IMR-90 (cell line): ENCODE measurements around the gene S100A2. TPM values are rescaled to one million over a fixed set of nuclear protein-coding genes. Genes with fewer than 3 reads are reported as not detected.

Experiments
- ATAC-seq: fragments of 200-7000 bp; cut with Tn5 transposase; 2 replicates; pipeline ENCODE4 v1.9.1; 2020; ENCODE audit warnings: low read depth, mild to moderate bottlenecking, moderate library complexity
- BruUV-seq: library from RNA; stranded (reverse); fragments of 400-500 nt; replicated peaks from 2 replicates; lab custom pipeline; 2021; lab: Mats Ljungman, UMichigan
- CTCF ChIA-PET: fragments of 300-600 bp; formaldehyde crosslinking; extraction: SDS; loops from one replicate; lab custom pipeline; 2021; ENCODE audit warnings: antibody characterized with exemption; lab: Yijun Ruan, JAX
- POLR2A ChIA-PET: fragments of 300-600 bp; sonication (Branson Sonifier 250); formaldehyde crosslinking; loops from one replicate; lab custom pipeline; 2022; ENCODE audit warnings: antibody characterized with exemption; ENCODE audit not compliant: unreplicated experiment; lab: Charles Lee
- DNase-seq: peaks from one replicate; pipeline ENCODE4 v3.0.0; 2013
- H2AFZ ChIP-seq: replicated peaks from 2 replicates; pipeline ENCODE3; 2013; ENCODE audit warnings: low read length, mild to moderate bottlenecking; ENCODE audit not compliant: poor library complexity
- H2AK5ac ChIP-seq: 2 replicates; pipeline ENCODE4 v1.6.1; 2013; ENCODE audit warnings: low read depth, low read length, inconsistent platforms
- H2AK9ac ChIP-seq: replicated peaks from 2 replicates; pipeline ENCODE3; 2013; ENCODE audit warnings: mild to moderate bottlenecking, low read depth, low read length, moderate library complexity; ENCODE audit not compliant: poor library complexity
- H2BK120ac ChIP-seq: 2 replicates; pipeline ENCODE4 v1.6.1; 2013; ENCODE audit warnings: low read depth, low read length, inconsistent platforms
- H2BK15ac ChIP-seq: 3 replicates; pipeline ENCODE4 v1.6.1; 2013; ENCODE audit warnings: low read depth, low read length, inconsistent platforms
- H2BK20ac ChIP-seq: 2 replicates; pipeline ENCODE4 v1.6.1; 2013; ENCODE audit warnings: low read depth, mild to moderate bottlenecking, inconsistent platforms, low read length, moderate library complexity
- H2BK5ac ChIP-seq: 2 replicates; pipeline ENCODE4 v1.6.1; 2013; ENCODE audit warnings: mild to moderate bottlenecking, low read depth, low read length, inconsistent platforms; ENCODE audit not compliant: poor library complexity, severe bottlenecking
- H3K14ac ChIP-seq: replicated peaks from 2 replicates; pipeline ENCODE4 v1.6.1; 2013; ENCODE audit warnings: low read depth, low read length, inconsistent platforms
- H3K18ac ChIP-seq: 2 replicates; pipeline ENCODE4 v1.6.1; 2013; ENCODE audit warnings: low read depth, low read length, control low read depth
- H3K23ac ChIP-seq: 2 replicates; pipeline ENCODE4 v1.6.1; 2013; ENCODE audit warnings: low read depth, low read length, inconsistent platforms
- H3K27ac ChIP-seq: 2 replicates; pipeline ENCODE4 v1.5.1; 2013; ENCODE audit warnings: mild to moderate bottlenecking, control low read depth, low read length; ENCODE audit not compliant: insufficient read depth
- H3K27me3 ChIP-seq: 2 replicates; pipeline ENCODE4 v1.6.1; 2013; ENCODE audit warnings: low read length; ENCODE audit not compliant: control insufficient read depth, insufficient read depth
- H3K36me3 ChIP-seq: 2 replicates; pipeline ENCODE4 v1.6.1; 2013; ENCODE audit warnings: low read length, mixed read lengths; ENCODE audit not compliant: control insufficient read depth, insufficient read depth
- H3K4ac ChIP-seq: 2 replicates; pipeline ENCODE4 v1.6.1; 2013; ENCODE audit warnings: low read depth, low read length, inconsistent platforms
- H3K4me1 ChIP-seq: 2 replicates; pipeline ENCODE4 v1.6.1; 2013; ENCODE audit warnings: low read length, mixed read lengths; ENCODE audit not compliant: control insufficient read depth, insufficient read depth
- H3K4me2 ChIP-seq: 2 replicates; pipeline ENCODE4 v1.6.1; 2013; ENCODE audit warnings: low read depth, mild to moderate bottlenecking, control low read depth, low read length, moderate library complexity
- H3K4me3 ChIP-seq: 2 replicates; pipeline ENCODE4 v1.5.1; 2013; ENCODE audit warnings: low read depth, mild to moderate bottlenecking, control low read depth, low read length, moderate library complexity; ENCODE audit not compliant: insufficient read depth
- H3K56ac ChIP-seq: 2 replicates; pipeline ENCODE4 v1.6.1; 2013; ENCODE audit warnings: low read length, inconsistent platforms; ENCODE audit not compliant: insufficient read depth; ENCODE audit errors: extremely low read depth
- H3K79me1 ChIP-seq, 2 experiments: 2 replicates each; pipeline ENCODE4 v1.6.1; 2013; ENCODE audit warnings: low read length in 2 of 2, inconsistent platforms in 1 of 2, low read depth in 1 of 2
- H3K9ac ChIP-seq: 2 replicates; pipeline ENCODE4 v1.6.1; 2013; ENCODE audit warnings: low read depth, low read length, control low read depth
- H3K9me1 ChIP-seq: 2 replicates; pipeline ENCODE4 v1.6.1; 2013; ENCODE audit warnings: low read length, inconsistent platforms; ENCODE audit not compliant: insufficient read depth
- H3K9me3 ChIP-seq: 2 replicates; pipeline ENCODE4 v1.6.1; 2013; ENCODE audit warnings: low read length; ENCODE audit not compliant: control insufficient read depth, insufficient read depth
- H4K20me1 ChIP-seq: 2 replicates; pipeline ENCODE4 v1.6.1; 2013; ENCODE audit warnings: low read length, inconsistent platforms; ENCODE audit not compliant: insufficient read depth
- H4K5ac ChIP-seq: 2 replicates; pipeline ENCODE4 v1.6.1; 2013; ENCODE audit warnings: mild to moderate bottlenecking, low read depth, low read length, control low read depth
- H4K8ac ChIP-seq, 2 experiments: 2 replicates each; pipeline ENCODE4 v1.6.1; 2013; ENCODE audit warnings: low read depth in 2 of 2, low read length in 2 of 2, control low read depth in 1 of 2, inconsistent platforms in 1 of 2
- H4K91ac ChIP-seq: 2 replicates; pipeline ENCODE4 v1.6.1; 2013; ENCODE audit warnings: low read depth, low read length, inconsistent platforms; ENCODE audit not compliant: insufficient read depth
- CEBPB ChIP-seq: IDR thresholded peaks from 2 replicates; pipeline ENCODE4 v1.6.1; 2012; ENCODE audit warnings: low read depth, low read length, improper control_type of control experiment
- FOS ChIP-seq: fragments of 150-350 bp; IDR thresholded peaks from 2 replicates; pipeline ENCODE4 v1.6.1; 2016; ENCODE audit warnings: low read depth, low read length
- MAZ ChIP-seq: IDR thresholded peaks from 2 replicates; pipeline ENCODE4 v1.6.1; 2012; ENCODE audit warnings: low read depth, mild to moderate bottlenecking, low read length, improper control_type of control experiment, moderate library complexity, borderline replicate concordance
- POLR2A ChIP-seq: IDR thresholded peaks from 2 replicates; pipeline ENCODE4 v1.6.1; 2012; ENCODE audit warnings: mild to moderate bottlenecking, low read depth, low read length
- WGBS, 2 experiments: methylation state at CpG; one replicate each; pipeline versions ENCODE4 v1.1.5 to v1.1.7; 2013; ENCODE audit warnings: missing lambda C conversion rate in 2 of 2; ENCODE audit not compliant: insufficient read length in 1 of 2; ENCODE audit errors: extremely low coverage in 2 of 2; 5-methylcytosine and 5-hydroxymethylcytosine counted together
- dilution Hi-C: fragments of 300-500 bp; cut with HindIII; formaldehyde crosslinking; loops from one replicate; pipeline ENCODE4 v1.14.3; 2018; ENCODE audit warnings: low sequenced_read_pairs; ENCODE audit not compliant: unreplicated experiment
- in situ Hi-C: fragments of 300-500 bp; cut with MboI; formaldehyde crosslinking; loops from 3 replicates; pipeline ENCODE4 v1.14.3; 2019; ENCODE audit warnings: low sequenced_read_pairs, inconsistent platforms, mixed read lengths
- intact Hi-C: fragments of 100-400 bp; cut with micrococcal nuclease; formaldehyde crosslinking; loops from 2 replicates; pipeline ENCODE4 v1.10.0; 2022
- polyA plus RNA-seq, 3 experiments: library from polyadenylated mRNA; depleted of rRNA; stranded (reverse); fragments of >200 nt; gene quantifications; 2 replicates each; pipeline ENCODE4 v1.2.3, GENCODE V29; 2012; ENCODE audit warnings: low replicate concordance in 1 of 3
- total RNA-seq: library from RNA; depleted of rRNA; stranded (reverse); fragments of >200 nt; gene quantifications from 2 replicates; pipeline ENCODE4 v1.2.3, GENCODE V29; 2012

The S100A2 gene
- total and polyA plus RNA-seq, 2 of the 4 experiments (the other 2 are of a cell fraction), result 3.6 to 7.9 TPM

- dilution Hi-C loops (no loop called here), in situ Hi-C loops (loop anchor here (25.0 kb wide), 1 partner anchor 416 kb away; the partner anchor contains the start of genes CREB3L4, CRTC2 and SLC39A1), intact Hi-C loops (no loop called here)
- TF ChIP-seq POLR2A (no peak), FOS (no peak), CEBPB (no peak), MAZ (no peak)
- Histone ChIP-seq H3K27me3 (no peaks in the 10 kb centered on the region), H2AFZ (peak overlapping the region; percentile 53), H3K4me3 (no peak overlapping the region), H3K9me1 (peaks cover 54% of the 10 kb centered on the region), H4K91ac (peak overlapping the region; percentile 86), H4K8ac (peak overlapping the region in 1 of 2 experiments; percentile 91; a peak in 2 of 4 replicates), H3K56ac (no peak overlapping the region), H3K23ac (no peak overlapping the region), H3K4me2 (no peak overlapping the region), H3K4ac (peak overlapping the region; percentile 99), H3K9me3 (no peaks in the 10 kb centered on the region), H3K18ac (no peak overlapping the region; the same call in 1 of the 2 replicates), H3K9ac (no peak overlapping the region), H2BK5ac (no peak overlapping the region), H2BK20ac (peak overlapping the region; percentile 30), H3K79me1 (peaks cover 0 to 35% of the 10 kb centered on the region in 2 experiments; a peak in 3 of 4 replicates), H2BK15ac (peak overlapping the region; percentile 60; the same call in 1 of the 3 replicates), H3K4me1 (peaks cover 37% of the 10 kb centered on the region), H3K14ac (0 out of 2 replicates have a peak overlapping the region, but pooled peaks have one; percentile 69), H2AK5ac (peak overlapping the region; percentile 63), H4K20me1 (no peaks in the 10 kb centered on the region), H2BK120ac (peak overlapping the region; percentile 82), H3K27ac (no peak overlapping the region), H3K36me3 (no peaks in the 10 kb centered on the region), H4K5ac (no peak overlapping the region; the same call in 1 of the 2 replicates), H2AK9ac (peak overlapping the region; percentile 86)
- DNase-seq (no peak), ATAC-seq (no peak)
- 90% methylated on average over 6 of the region's 8 CpGs; no CpG with 5 or more reads in 1 of the 2 experiments for WGBS, 2 experiments
- BruUV-seq, result no TSS peak
- ChIA-PET POLR2A (no interaction called here), CTCF (no interaction called here)
Measured at GRCh38 chr1:153546371-153546770, 19.3 kb downstream of the S100A2 start.
